Amygdala (tissue), 56 donors: ENCODE measurements around the gene DISP1.
"Not testable (repeated sequence)": the region's sequence is repeated elsewhere in the genome, so short reads cannot be mapped to it uniquely, and the experiment has no call there.

Experiments used
- DNase-seq, 56 donors: peaks; one replicate each; lab custom pipeline; 2025; lab: John Stamatoyannopoulos, UW

DISP1 gene

DNA sequence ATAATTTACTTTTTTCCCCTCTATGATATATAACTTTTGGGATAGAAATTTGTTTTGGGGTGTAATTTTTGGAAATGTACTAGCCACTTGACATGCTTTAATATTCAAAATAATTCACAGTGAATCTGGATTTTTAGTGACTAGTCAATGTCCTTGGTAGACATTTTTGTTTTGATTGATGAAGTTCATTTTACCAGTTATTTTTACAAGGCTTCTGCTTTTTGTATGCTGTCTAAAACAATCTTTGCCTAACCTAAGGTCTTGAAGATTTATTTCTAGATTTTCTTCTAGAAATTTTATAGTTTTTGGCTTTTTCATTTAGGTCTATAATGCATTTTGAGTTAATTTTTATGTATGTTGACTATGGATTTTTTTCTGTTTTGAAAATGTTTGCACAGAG, 30.9 kb downstream of the DISP1 start:
- no peak for DNase-seq

DNA sequence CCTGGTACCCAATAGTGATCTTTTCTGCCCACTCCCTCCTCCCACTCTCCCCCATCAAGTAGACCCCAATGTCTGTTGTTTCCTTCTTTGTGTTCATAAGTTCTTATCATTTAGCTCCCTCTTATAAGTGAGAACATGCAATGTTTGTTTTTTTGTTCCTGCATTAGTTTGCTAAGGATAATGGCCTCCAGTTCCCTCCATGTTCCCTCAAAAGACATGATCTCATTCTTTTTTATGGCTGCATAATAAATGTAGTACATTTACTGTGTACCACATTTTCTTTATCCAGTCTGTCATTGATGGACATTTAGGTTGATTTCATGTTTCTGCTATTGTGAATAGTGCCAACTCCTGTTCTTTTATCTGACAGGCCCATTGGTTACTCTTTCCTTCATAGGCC, 35.7 kb downstream of the DISP1 start:
- DNase-seq = not testable (repeated sequence)

DNA sequence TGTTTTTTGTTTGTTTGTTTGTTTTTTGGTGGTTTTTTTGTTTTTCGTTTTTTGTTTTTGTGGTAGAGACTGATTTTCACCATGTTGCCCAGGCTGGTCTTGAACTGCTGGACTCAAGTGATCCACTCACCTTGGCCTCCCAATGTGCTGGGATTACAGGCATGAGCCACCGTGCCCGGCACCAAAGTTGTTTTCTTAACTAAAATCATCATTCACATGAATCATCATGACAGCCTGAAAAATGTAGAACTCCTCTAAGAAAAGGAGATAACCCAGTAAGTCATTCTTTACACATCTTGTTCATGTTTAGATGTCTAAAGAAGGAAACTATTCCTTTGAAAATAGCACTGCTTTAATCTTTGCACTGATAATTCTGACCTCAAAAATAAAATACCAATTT, 37.5 kb downstream of the DISP1 start:
- DNase-seq = no peak

DNA sequence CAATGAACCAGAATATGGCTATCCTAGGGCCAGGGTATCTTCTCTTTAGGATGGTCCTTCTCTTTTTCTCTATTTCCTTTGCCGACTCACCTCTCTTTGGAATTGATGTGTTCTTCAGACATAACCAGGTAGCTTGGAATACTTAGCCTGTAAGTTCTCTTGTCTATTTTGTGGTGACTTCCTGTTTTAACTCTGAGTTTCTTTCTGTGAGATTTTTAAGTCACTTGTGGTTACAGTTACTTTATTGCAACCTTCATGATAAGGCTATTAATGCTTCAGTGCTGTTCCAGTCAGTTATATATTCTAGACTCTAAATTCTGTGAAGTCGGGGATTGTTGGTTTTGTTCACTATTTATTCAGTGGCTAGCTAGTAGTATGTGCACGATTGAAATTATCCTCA, 46.2 kb downstream of the DISP1 start:
- DNase-seq = no peak
